Endothelial cell of umbilical vein (primary cell): Measurements from ENCODE around the gene RGS9. TPM values are rescaled to one million over a fixed set of nuclear protein-coding genes. Genes with fewer than 3 reads are reported as not detected.

ENCODE experiments used
- BruUV-seq: library from RNA; stranded (reverse); fragments of 400-500 nt; replicated peaks from 2 replicates; lab custom pipeline; 2021; lab: Mats Ljungman, UMichigan
- CTCF ChIA-PET: fragments of 300-600, 350-600 bp; sonication (Branson Sonifier 250); formaldehyde crosslinking; loops from one replicate; lab custom pipeline; 2021; ENCODE audit warnings: antibody characterized with exemption, inconsistent platforms; lab: Charles Lee
- POLR2A ChIA-PET: fragments of 300-600, 350-600 bp; sonication (Branson Sonifier 250); formaldehyde crosslinking; loops from one replicate; lab custom pipeline; 2021; ENCODE audit warnings: antibody characterized with exemption, inconsistent platforms; lab: Charles Lee
- DNase-seq: peaks from one replicate; pipeline ENCODE4 v3.0.0-alpha.2; 2011; ENCODE audit warnings: low read depth, low spot score
- FAIRE-seq: peaks from 2 replicates; lab custom pipeline; 2011; peaks lifted over from hg19 to GRCh38; lab: Jason Lieb, UNC
- H2AFZ ChIP-seq: 2 replicates; pipeline ENCODE4 v1.6.0; 2012; ENCODE audit warnings: low read depth, low read length, control low read depth, inconsistent platforms
- H3K27ac ChIP-seq: 2 replicates; pipeline ENCODE4 v1.5.1; 2011; ENCODE audit warnings: low read depth, mild to moderate bottlenecking, control low read depth, low read length, moderate library complexity; ENCODE audit not compliant: insufficient read depth
- H3K27me3 ChIP-seq, 2 experiments: 2 replicates each; pipeline versions ENCODE4 v1.6.0 to v1.6.1; 2011; ENCODE audit warnings: low read length in 2 of 2, mixed read lengths in 1 of 2; ENCODE audit not compliant: control insufficient read depth in 2 of 2, insufficient read depth in 2 of 2
- H3K36me3 ChIP-seq, 2 experiments: 2 replicates in 1 of 2; 3 replicates in 1 of 2; pipeline ENCODE4 v1.5.1; 2011; ENCODE audit warnings: low read length in 2 of 2, mild to moderate bottlenecking in 1 of 2, moderate library complexity in 1 of 2; ENCODE audit not compliant: control insufficient read depth in 2 of 2, insufficient read depth in 2 of 2; ENCODE audit errors: extremely low read depth in 1 of 2
- H3K4me1 ChIP-seq: 3 replicates; pipeline ENCODE4 v1.5.1; 2011; ENCODE audit warnings: mild to moderate bottlenecking, low read length; ENCODE audit not compliant: control insufficient read depth, insufficient read depth; ENCODE audit errors: extremely low read depth
- H3K4me2 ChIP-seq: 2 replicates; pipeline ENCODE4 v1.6.1; 2011; ENCODE audit warnings: low read length, control low read depth, mixed read lengths; ENCODE audit not compliant: insufficient read depth
- H3K4me3 ChIP-seq, 3 experiments: fragments of 200-600 bp in 1 of 3; sonication (generic), shearing (Covaris generic) in 1 of 3; replicated peaks in 1 of 3; 2 replicates each; pipeline ENCODE4 v1.5.1; 2011 to 2016; ENCODE audit warnings: control low read depth in 3 of 3, low read length in 3 of 3, mild to moderate bottlenecking in 2 of 3, inconsistent platforms in 1 of 3, low read depth in 1 of 3, moderate library complexity in 1 of 3; ENCODE audit not compliant: insufficient read depth in 1 of 3
- H3K79me2 ChIP-seq: 2 replicates; pipeline ENCODE4 v1.6.0; 2012; ENCODE audit warnings: low read length, inconsistent platforms; ENCODE audit not compliant: control insufficient read depth, insufficient read depth
- H3K9ac ChIP-seq: replicated peaks from 2 replicates; pipeline ENCODE3; 2011; ENCODE audit warnings: low read length, control low read depth; ENCODE audit not compliant: insufficient read depth; ENCODE audit errors: extremely low read depth
- H3K9me1 ChIP-seq: replicated peaks from 3 replicates; pipeline ENCODE4 v1.6.0; 2011; ENCODE audit warnings: mild to moderate bottlenecking, low read length; ENCODE audit not compliant: control insufficient read depth, insufficient read depth; ENCODE audit errors: extremely low read depth
- H3K9me3 ChIP-seq: replicated peaks from 2 replicates; pipeline ENCODE4 v1.5.1; 2012; ENCODE audit warnings: low read length, inconsistent platforms; ENCODE audit not compliant: control insufficient read depth, insufficient read depth
- H4K20me1 ChIP-seq: replicated peaks from 2 replicates; pipeline ENCODE3; 2011; ENCODE audit warnings: mild to moderate bottlenecking, low read length; ENCODE audit not compliant: control insufficient read depth, insufficient read depth; ENCODE audit errors: extremely low read depth
- CTCF ChIP-seq, 2 donors: IDR thresholded peaks; 1 replicate in 1 of 2; 2 replicates in 1 of 2; pipeline ENCODE4 v1.5.1; 2011; ENCODE audit warnings: low read length in 2 of 2, mild to moderate bottlenecking in 2 of 2, moderate library complexity in 2 of 2, control low read depth in 1 of 2, inconsistent platforms in 1 of 2, low read depth in 1 of 2; ENCODE audit not compliant: insufficient read depth in 1 of 2; ENCODE audit errors: extremely low read depth in 1 of 2
- EZH2 ChIP-seq: IDR thresholded peaks from 2 replicates; pipeline ENCODE4 v1.6.1; 2012; ENCODE audit warnings: borderline replicate concordance, low read depth, mild to moderate bottlenecking, moderate library complexity, low read length, inconsistent platforms; ENCODE audit not compliant: severe bottlenecking
- FOS ChIP-seq: IDR thresholded peaks from 2 replicates; pipeline ENCODE4 v1.6.1; 2011; ENCODE audit warnings: mild to moderate bottlenecking, low read length, moderate library complexity, borderline replicate concordance; ENCODE audit not compliant: insufficient read depth
- GATA2 ChIP-seq: IDR thresholded peaks from 2 replicates; pipeline ENCODE4 v1.7.0; 2011; ENCODE audit warnings: low read depth, mild to moderate bottlenecking, moderate library complexity, mixed read lengths, low read length; ENCODE audit not compliant: insufficient read length, insufficient read depth
- JUN ChIP-seq: IDR thresholded peaks from 2 replicates; pipeline ENCODE4 v1.6.1; 2011; ENCODE audit warnings: borderline replicate concordance, low read depth; ENCODE audit not compliant: insufficient read length, insufficient read depth
- MAX ChIP-seq: IDR thresholded peaks from 2 replicates; pipeline ENCODE4 v1.6.1; 2011; ENCODE audit not compliant: insufficient read depth, insufficient read length
- MYC ChIP-seq: IDR thresholded peaks from one replicate; pipeline ENCODE4 v1.6.1; 2011; ENCODE audit warnings: mild to moderate bottlenecking, low read depth, low read length
- POLR2A ChIP-seq: IDR thresholded peaks from 2 replicates; pipeline ENCODE4 v1.6.1; 2012; ENCODE audit warnings: low read depth, mild to moderate bottlenecking, control low read depth, low read length
- POLR2AphosphoS5 ChIP-seq: IDR thresholded peaks from 2 replicates; pipeline ENCODE4 v1.6.1; 2012; ENCODE audit warnings: low read depth, mild to moderate bottlenecking, control low read depth, low read length, moderate library complexity; ENCODE audit not compliant: insufficient read depth
- dilution Hi-C: fragments of 300-500 bp; cut with MboI; formaldehyde crosslinking; loops from one replicate; pipeline ENCODE4 v1.15.0; 2019; ENCODE audit warnings: low sequenced_read_pairs; ENCODE audit not compliant: extremely low pct_ligation_motif_present
- intact Hi-C: fragments of 100-400 bp; cut with micrococcal nuclease; formaldehyde crosslinking; loops from one replicate; pipeline ENCODE4 v1.10.0; 2022
- polyA plus RNA-seq, 4 experiments: library from polyadenylated mRNA; depleted of rRNA in 3 of 4; stranded (reverse) in 3 of 4; unstranded in 1 of 4; fragments of >200 nt; gene quantifications; 2 replicates each; pipeline versions ENCODE4 v1.2.1 to v1.2.3, GENCODE V29; 2011 to 2012; ENCODE audit warnings: missing spikeins in 1 of 4
- total RNA-seq: library from RNA; stranded (reverse); gene quantifications from 2 replicates; pipeline ENCODE4 v1.2.3, GENCODE V29; 2021

The RGS9 gene
- total and polyA plus RNA-seq, 2 donors (not counting 3 experiments of a cell fraction or from before 2014, with no cell fraction given), result 0.61 to 1.4 TPM

- Histone ChIP-seq H3K4me1 (peaks cover 23% of the 10 kb centered on the region), H3K79me2 (no peaks in the 10 kb centered on the region), H4K20me1 (no peaks in the 10 kb centered on the region), H3K4me3 (no peak overlapping the region), H3K9ac (peak overlapping the region; percentile 48), H2AFZ (no peak overlapping the region), H3K9me1 (no peaks in the 10 kb centered on the region), H3K27ac (peak overlapping the region; percentile 71), H3K4me2 (no peak overlapping the region), H3K27me3 (peaks cover 0 to 4% of the 10 kb centered on the region in 2 experiments), H3K9me3 (no peaks in the 10 kb centered on the region), H3K36me3 (no peaks in the 10 kb centered on the region)
- FAIRE-seq, result peak; percentile 79
- no TSS peak for BruUV-seq
- ChIA-PET POLR2A (no interaction called here), CTCF (interaction anchor here (1.0 to 4.1 kb wide), 3 partner anchors 15 to 36 kb away, joined by 3 to 25 read pairs (median 3); partner anchors contain the start of gene RGS9)
- DNase-seq, result peak; percentile 66
- dilution Hi-C loops (no loop called here), intact Hi-C loops (loop anchor here (1.0 to 2.0 kb wide), 2 partner anchors 12 to 35 kb away; partner anchors contain the start of gene RGS9)
- TF ChIP-seq JUN (no peak), POLR2AphosphoS5 (peak; percentile 50), GATA2 (peak; percentile 83)
Observed at GRCh38 chr17:65171752-65172151, 34.6 kb downstream of the RGS9 start.

- no peaks in the 10 kb centered on the region for H3K9me3 ChIP-seq
- H2AFZ ChIP-seq, result no peak overlapping the region
- no peaks in the 10 kb centered on the region for H3K9me1 ChIP-seq
- POLR2A ChIA-PET, result no interaction called here
- no peak overlapping the region for H3K27ac ChIP-seq
- H3K79me2 ChIP-seq, result no peaks in the 10 kb centered on the region
- peaks cover 25% of the 10 kb centered on the region for H3K4me1 ChIP-seq
- CTCF ChIA-PET, result interaction anchor here (1.0 to 4.1 kb wide), 6 partner anchors 12 to 72 kb away, joined by 3 to 25 read pairs (median 5); partner anchors contain the start of gene RGS9
- DNase-seq (no peak), FAIRE-seq (no peak)
- intact Hi-C loops, result no loop called here
- H3K4me2 ChIP-seq, result no peak overlapping the region
- H3K4me3 ChIP-seq, result no peak overlapping the region
- no peaks in the 10 kb centered on the region for H4K20me1 ChIP-seq
- no peaks in the 10 kb centered on the region for H3K36me3 ChIP-seq
- no peak overlapping the region for H3K9ac ChIP-seq
- BruUV-seq, result no TSS peak
- H3K27me3 ChIP-seq, result peaks cover 0 to 4% of the 10 kb centered on the region in 2 experiments
- dilution Hi-C loops, result no loop called here
- TF ChIP-seq POLR2AphosphoS5 (no peak), CTCF (IDR thresholded peaks at IDR 0.05; ENCODE audit: extremely low read depth in 1 of 2, insufficient read depth in 1 of 2, low read depth in 1 of 2, low read length in 2 of 2) (no peak), JUN (no peak), FOS (no peak), POLR2A (no peak), GATA2 (no peak), MAX (no peak), EZH2 (no peak), MYC (no peak)
Observed at GRCh38 chr17:65172496-65173136, 35.4 kb downstream of the RGS9 start.
